H54 (cell line): Measurements from ENCODE around the gene ADCY4.

Experiments used
- DNase-seq: peaks from one replicate; pipeline ENCODE4 v3.0.0; 2011; ENCODE audit warnings: low spot score, mixed read lengths; ENCODE audit not compliant: insufficient read length
- FAIRE-seq: peaks from 3 replicates; lab custom pipeline; 2011; peaks lifted over from hg19 to GRCh38; lab: Jason Lieb, UNC
- POLR2A ChIP-seq: IDR thresholded peaks from 2 replicates; pipeline ENCODE4 v1.6.1; 2011; ENCODE audit warnings: low read depth, mild to moderate bottlenecking, low read length

ADCY4 gene

DNA sequence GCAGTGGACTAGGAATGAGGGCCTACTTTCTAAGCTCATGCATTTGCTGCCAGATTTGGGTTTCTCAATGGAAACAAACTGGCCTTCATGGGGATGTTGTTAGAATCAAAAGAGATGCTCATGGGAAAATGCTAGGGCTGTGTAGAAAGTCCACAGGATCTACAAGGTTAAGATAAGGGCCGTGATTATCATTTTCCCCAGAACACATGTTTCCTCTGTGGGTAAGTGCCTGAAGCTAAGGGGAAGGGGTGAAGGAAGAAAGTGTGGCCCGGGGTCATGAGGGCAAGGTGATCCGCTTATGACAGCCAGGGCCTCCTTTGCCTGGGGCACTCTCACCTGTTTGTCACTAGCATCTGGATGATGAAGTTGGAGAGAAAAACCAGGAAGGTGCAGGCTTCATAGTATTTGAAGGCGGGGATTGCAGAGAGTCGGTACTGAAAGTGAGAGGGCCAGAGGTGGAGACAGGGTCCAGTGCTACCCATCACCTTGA lies 9.8 kb downstream of the ADCY4 start:
- TF ChIP-seq POLR2A, result no peak
- FAIRE-seq, result no peak
- DNase-seq, result no peak

DNA sequence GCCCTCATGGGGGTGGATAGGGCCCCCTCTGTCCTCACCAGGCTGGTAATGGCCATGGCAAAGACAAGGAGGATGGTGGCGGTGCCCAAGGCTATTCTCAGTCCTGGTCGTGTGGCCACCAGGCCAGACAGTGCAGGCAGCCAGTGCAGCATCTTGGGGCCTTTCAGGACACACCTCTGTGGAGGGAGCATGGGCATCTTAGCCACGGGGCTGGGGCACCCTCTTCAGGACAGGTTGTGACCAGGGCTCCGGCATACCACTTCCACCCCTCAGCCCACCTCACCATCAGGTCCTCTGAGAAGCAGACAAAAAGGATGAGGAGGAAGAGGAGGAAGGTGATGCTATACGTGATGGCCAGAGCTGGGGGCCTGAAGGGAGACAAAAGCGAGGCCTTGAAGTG lies 10.8 kb downstream of the ADCY4 start:
- DNase-seq (no peak), FAIRE-seq (no peak)
- TF ChIP-seq POLR2A, result no peak

DNA sequence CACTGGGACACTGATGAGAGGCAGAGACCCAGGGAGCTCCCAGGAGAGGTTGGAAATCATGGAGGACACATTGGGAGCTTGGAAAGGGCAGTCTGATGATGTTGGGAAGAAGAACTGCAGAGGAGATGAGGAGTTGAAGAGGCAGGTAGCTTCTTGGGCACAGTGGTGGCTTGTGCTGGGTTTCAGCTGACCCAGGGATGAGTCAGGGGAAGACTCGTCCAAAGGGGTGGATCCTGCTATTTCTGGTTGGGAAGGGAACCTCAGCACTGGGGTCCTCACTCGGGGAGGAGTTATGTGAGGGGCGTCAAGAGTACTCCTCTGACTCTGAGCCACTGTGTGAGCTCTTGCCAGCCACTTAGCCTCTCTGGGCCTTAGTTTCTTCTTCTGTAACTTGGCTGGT lies 11.5 kb downstream of the ADCY4 start:
- no peak for DNase-seq
- TF ChIP-seq POLR2A, result no peak
- FAIRE-seq, result no peak

DNA sequence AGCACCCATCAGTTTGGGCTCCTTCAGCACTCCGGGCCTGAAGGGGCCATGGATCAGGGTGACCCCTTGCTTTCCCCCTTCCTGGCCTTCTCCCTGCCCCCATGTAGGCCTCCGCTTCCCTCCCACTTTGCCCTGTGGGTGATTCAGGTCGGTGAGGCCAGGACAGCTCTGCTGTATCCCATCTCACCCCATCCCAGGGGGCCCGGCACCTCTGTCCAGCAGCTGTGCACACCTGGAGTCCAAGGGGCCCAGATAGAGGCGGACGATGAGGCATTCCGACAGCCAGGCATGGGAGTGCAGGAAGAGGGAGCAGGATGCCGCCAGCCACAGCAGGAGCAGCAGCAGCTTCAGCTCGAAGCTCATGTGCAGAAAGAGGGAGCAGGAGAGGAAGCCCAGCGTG lies 12.2 kb downstream of the ADCY4 start:
- DNase-seq (no peak), FAIRE-seq (no peak)
- no peak for TF ChIP-seq POLR2A

DNA sequence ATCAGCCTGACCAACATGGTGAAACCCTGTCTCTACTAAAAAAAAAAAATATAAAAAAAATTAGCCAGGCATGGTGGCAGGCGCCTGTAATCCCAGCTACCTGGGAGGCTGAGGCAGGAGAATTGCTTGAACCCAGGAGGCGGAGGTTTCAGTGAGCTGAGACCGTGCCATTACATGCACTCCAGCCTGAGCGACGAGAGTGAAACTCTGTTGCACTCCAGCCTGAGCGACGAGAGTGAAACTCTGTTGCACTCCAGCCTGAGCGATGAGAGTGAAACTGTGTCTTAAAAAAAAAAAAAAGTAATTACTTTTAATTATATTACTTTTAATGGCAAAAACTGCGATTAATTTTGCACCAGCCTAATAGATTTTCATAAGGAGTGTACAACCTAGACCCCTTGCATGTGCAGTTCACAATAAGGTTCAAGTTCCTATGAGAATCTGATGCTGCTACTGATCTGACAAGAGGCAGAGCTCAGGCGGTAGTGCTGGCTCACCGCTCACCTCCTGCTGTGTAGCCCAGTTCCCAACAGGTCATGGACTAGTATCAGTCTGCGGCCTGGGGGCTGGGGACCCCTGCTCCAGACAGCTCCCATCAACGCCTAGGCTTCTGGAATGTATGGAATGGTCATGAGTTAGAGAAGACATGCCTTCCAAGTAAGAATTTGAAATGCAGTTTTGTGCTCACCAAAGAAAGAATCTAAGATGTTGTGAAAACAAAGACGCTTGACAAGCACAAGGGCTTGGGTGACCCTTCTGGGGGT lies 13.5 kb downstream of the ADCY4 start:
- no peak for TF ChIP-seq POLR2A
- FAIRE-seq, result no peak
- no peak for DNase-seq

DNA sequence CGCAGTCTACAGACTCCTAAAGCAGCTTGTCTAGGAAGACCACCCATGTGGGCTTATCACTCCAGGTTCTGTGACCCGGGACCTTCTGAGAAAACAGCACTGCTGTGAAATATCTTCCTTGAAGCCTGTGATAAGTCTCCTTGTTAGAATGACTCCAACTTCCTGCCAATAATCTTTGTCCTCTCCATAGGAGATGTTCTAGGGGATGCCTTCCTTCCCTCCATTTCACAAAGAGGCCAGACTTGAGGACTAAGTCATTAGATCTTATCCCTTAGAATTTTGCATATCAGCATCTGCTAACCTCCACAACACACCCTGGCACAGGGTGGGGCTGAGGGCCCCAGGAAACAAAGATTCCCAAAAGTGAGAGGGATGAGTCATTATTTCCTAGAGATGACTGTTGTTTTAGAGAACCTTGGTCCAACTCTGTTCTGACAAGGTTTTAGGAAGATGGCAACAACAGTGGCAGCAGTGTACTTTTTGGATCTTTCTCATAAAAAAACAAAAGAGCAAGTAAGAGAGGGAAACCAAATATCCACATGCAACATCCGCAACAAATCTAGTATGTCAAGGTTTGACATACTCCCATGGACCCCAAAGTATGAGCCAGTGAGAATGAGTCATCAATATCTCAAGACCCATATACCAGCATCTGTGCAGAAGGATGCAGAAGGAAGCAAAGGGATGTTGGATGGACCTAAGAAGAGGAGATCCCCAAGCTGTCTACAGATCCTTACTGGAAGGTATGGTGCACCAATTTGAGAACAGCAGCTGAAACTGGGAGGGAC lies 17.5 kb downstream of the ADCY4 start:
- TF ChIP-seq POLR2A, result no peak
- peak; percentile 64 for DNase-seq
- no peak for FAIRE-seq

DNA sequence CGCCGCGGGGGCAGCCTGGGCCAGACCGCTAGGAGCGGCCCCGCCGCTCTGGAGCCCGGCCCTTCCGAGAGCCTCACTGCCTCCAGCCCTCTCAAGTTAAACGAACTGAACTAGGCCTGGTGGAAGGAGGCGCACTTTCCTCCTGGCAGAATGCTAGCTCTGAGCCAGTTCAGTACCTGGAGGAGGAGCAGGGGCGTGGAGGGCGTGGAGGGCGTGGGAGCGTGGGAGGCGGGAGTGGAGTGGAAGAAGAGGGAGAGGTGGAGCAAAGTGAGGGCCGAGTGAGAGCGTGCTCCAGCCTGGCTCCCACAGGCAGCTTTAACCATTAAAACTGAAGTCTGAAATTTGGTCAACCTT lies 18.3 kb downstream of the ADCY4 start:
- TF ChIP-seq POLR2A, result no peak
- FAIRE-seq, result no peak
- DNase-seq, result no peak

DNA sequence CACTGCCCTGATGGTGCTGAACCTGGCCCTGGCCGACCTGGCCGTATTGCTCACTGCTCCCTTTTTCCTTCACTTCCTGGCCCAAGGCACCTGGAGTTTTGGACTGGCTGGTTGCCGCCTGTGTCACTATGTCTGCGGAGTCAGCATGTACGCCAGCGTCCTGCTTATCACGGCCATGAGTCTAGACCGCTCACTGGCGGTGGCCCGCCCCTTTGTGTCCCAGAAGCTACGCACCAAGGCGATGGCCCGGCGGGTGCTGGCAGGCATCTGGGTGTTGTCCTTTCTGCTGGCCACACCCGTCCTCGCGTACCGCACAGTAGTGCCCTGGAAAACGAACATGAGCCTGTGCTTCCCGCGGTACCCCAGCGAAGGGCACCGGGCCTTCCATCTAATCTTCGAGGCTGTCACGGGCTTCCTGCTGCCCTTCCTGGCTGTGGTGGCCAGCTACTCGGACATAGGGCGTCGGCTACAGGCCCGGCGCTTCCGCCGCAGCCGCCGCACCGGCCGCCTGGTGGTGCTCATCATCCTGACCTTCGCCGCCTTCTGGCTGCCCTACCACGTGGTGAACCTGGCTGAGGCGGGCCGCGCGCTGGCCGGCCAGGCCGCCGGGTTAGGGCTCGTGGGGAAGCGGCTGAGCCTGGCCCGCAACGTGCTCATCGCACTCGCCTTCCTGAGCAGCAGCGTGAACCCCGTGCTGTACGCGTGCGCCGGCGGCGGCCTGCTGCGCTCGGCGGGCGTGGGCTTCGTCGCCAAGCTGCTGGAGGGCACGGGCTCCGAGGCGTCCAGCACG lies 18.9 kb downstream of the ADCY4 start:
- DNase-seq, result no peak
- no peak for TF ChIP-seq POLR2A
- no peak for FAIRE-seq

DNA sequence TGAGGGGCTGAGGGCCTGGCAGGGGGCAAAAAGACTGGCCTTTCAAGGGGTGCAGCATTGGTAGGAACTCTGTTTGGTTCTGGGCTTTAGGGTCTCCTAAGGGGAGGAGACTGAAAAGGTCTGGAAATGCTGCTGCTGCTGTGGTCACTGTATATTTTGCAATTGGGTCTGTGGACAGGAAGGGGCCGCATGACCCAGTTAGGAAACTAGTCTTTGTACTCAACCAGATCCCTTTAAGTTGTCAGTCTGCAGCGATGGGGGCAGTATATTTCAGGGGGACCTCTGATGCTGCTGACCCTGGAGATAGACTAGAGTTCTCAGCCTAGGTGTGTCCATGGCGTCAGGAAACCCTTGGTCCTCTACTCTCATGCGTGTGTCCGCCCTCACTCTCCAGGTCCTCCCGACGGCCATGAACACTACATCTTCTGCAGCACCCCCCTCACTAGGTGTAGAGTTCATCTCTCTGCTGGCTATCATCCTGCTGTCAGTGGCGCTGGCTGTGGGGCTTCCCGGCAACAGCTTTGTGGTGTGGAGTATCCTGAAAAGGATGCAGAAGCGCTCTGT lies 19.5 kb downstream of the ADCY4 start:
- no peak for TF ChIP-seq POLR2A
- DNase-seq (no peak), FAIRE-seq (no peak)

DNA sequence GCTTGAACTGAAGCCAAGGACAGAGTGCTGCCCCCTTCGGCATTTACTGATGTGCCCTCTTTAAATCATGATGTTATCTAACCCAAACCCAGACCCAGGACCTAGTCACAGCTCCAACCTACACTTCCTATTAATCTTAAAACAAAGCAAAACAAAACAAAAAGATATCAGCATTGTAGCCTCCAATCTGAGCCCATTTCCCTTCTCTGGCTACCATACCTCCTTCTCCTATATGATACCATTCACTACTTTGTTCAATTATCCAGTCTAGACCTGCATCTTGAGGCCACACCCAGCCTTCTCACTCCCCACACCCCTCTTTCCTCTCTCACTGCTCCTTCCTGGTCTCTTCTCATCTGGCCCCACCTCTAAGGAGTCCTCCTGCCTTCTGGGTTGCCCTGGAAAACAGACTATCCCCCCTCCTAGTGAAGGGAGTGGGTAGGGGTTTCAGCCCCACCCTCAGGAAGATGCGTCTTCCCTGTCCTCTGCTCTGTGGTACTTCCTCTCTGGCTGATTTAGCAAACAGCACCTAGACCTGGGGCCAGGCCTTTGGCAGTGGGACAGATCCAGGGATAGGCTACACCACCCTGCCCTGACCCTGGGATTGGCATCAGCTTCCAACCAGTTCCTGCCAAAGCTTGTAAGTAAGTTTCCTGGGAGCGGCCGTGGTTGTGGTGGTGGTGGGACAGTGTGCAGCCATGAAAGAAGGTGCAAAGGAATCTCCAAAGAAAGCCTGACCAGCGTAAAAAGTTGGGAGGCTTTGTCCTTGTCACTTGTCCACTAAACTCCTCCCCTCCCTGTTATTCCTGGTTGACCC lies 20.3 kb downstream of the ADCY4 start:
- DNase-seq, result no peak
- no peak for TF ChIP-seq POLR2A
- FAIRE-seq, result no peak

DNA sequence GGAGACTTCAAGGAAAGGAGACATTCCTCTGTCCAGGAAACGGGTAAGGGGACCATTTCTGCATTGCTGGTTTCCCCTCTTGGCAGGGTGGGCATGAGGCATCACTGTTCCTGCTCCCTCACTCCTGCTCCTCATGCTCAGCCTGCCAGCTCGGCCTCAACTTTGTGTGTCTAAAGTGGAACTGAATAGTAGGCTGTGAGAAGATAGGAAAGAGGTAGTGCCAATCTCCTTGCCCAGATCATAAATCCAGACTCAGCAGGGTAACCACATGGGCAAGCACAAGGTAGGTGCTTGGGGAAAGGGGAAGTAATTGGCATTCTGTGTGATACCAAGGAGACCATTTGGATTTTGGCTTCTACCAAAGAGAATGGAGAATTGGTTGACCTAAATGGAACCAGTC lies 21.0 kb downstream of the ADCY4 start:
- no peak for FAIRE-seq
- TF ChIP-seq POLR2A, result no peak
- no peak for DNase-seq

DNA sequence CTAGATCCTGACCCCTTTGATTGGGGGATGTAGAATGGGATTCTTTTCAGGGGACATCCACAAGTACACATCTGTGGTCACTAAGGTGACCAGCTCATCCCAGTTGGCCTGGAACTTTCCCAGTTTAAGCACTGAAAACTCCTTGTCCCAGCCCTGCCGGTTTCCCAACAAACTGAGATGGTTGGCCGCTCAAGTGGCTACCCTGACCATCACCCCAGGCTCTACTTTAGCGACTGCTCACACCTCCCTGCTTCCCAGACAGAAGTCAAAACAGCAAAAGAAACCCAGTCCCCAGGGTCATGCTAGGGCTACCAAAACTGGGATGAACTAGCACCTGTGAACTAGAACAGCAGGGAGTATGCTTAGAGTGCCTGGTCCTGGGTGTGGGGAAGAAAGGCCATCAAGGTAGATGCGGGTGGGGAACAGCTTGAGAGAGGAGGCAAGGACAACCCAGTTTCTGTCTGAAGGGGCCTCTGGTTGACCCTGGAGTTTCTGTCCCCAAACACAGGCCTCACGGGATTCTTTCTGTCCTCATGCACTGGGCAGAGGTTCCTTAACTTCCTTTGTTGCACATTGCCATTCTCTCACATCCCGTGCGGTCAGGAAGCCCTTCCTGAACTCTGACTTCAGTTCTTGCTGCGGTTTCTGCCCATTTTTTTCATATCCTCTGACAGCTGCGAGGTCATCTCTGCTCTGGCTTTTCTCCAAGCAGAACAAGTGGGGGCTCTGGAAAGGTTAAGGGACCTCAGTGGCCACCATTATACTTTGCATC lies 21.9 kb downstream of the ADCY4 start:
- DNase-seq (no peak), FAIRE-seq (no peak)
- no peak for TF ChIP-seq POLR2A
